ENCODE measurements around the gene TLR2.

TLR2 gene, protein sequence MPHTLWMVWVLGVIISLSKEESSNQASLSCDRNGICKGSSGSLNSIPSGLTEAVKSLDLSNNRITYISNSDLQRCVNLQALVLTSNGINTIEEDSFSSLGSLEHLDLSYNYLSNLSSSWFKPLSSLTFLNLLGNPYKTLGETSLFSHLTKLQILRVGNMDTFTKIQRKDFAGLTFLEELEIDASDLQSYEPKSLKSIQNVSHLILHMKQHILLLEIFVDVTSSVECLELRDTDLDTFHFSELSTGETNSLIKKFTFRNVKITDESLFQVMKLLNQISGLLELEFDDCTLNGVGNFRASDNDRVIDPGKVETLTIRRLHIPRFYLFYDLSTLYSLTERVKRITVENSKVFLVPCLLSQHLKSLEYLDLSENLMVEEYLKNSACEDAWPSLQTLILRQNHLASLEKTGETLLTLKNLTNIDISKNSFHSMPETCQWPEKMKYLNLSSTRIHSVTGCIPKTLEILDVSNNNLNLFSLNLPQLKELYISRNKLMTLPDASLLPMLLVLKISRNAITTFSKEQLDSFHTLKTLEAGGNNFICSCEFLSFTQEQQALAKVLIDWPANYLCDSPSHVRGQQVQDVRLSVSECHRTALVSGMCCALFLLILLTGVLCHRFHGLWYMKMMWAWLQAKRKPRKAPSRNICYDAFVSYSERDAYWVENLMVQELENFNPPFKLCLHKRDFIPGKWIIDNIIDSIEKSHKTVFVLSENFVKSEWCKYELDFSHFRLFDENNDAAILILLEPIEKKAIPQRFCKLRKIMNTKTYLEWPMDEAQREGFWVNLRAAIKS

GRCh38 chr4:153684182-153684970, at the start of gene TLR2:
TLR2 (plus strand) TSS chr4:153684280; CDS start chr4:153702908, 18,628 bp downstream.
- DNase-seq, result peak; percentile 21

DNA sequence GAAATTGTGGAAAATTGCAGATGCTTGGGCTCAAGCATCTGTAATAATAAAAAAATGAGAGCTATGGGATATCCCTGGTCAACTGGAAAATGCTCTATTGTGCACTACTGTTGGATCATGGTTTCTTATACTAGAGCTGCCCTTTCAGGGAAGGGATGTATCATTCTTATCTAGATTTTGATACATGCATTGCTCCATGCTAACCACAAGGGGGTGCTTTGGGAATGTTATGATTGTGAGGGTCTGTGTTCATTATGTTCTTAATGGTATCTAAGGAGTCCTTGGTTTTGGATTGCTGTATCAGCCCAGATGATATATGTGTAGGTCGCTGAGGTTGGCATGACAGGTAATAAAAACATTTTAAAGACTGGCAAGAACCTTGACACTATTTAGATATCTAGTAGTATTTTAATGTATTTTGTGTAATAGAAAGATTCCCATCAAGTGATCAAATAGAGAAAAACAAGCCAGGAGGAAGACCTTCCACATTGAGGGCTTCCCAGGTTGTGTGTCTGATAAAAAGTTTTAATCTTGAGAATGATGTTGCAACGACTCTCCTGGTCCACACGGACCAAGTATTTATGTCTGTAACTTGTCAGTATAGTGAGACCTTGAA, 49.2 kb upstream of the TLR2 start:
- DNase-seq, result no peak

DNA sequence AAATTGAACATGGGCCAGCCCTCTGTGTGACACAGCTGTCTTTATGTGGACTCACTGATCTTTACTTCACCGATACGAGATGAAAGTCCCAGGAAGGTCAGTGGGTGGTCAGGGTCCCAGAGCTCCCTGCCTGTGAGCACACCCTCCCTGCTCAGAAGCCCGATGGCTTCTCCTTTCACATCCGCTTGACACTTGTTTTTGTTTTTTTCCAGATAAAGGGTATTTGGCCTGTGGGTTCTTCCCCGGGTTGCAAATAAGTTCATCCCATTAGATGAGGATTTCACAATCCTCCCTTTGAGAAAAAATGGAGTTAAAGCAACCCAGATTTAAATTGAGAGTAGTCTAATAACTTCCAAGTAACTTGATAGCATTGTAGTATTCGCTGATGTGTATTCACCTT, 48.2 kb upstream of the TLR2 start:
- DNase-seq, result no peak

DNA sequence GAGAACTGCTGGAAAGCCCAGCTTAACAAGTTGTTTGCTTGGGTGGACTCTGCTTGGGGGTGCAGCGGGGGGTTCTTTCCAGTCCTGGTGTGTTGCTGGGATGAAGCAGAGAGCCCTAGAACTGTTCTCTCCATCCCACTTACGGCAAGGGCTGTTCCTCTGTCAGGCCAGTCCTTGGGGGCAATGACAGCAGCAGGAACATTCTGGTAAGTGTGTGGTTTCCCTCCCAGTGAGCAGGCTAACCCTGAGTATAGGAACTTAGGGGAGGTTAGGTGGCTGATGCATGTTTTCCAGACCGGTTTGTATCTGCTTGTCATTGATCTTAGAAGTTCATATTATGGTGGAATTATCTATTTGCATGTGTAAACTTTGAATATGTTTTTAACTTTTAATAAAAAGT, 46.9 kb upstream of the TLR2 start:
- DNase-seq, result no peak

DNA sequence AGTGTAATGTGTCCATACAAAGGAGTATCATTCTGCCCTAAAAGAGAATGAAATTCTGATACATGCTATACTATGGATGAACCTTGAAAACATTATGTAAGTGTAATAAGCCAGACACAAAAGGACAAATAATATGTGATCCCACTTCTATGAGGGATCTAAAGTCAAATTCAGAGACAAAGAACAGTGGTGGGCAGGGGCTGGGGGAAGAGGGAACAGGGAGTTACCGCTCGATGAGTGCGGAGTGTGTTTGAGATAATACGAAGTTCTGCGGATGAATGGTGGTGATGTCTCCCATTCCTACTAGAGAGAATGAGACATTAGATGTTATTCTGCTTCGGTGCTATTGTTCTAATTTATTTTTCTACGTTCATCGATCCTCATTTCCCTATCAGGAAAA, 46.1 kb upstream of the TLR2 start:
- DNase-seq, result no peak

GRCh38 chr4:153638999-153639398, 45.1 kb upstream of the TLR2 start:
- no peak for DNase-seq

GRCh38 chr4:153639833-153640802, 44.0 kb upstream of the TLR2 start:
- no peak for DNase-seq

- DNase-seq, result no peak
Measured at GRCh38 chr4:153641532-153641931, 42.5 kb upstream of the TLR2 start.

DNA sequence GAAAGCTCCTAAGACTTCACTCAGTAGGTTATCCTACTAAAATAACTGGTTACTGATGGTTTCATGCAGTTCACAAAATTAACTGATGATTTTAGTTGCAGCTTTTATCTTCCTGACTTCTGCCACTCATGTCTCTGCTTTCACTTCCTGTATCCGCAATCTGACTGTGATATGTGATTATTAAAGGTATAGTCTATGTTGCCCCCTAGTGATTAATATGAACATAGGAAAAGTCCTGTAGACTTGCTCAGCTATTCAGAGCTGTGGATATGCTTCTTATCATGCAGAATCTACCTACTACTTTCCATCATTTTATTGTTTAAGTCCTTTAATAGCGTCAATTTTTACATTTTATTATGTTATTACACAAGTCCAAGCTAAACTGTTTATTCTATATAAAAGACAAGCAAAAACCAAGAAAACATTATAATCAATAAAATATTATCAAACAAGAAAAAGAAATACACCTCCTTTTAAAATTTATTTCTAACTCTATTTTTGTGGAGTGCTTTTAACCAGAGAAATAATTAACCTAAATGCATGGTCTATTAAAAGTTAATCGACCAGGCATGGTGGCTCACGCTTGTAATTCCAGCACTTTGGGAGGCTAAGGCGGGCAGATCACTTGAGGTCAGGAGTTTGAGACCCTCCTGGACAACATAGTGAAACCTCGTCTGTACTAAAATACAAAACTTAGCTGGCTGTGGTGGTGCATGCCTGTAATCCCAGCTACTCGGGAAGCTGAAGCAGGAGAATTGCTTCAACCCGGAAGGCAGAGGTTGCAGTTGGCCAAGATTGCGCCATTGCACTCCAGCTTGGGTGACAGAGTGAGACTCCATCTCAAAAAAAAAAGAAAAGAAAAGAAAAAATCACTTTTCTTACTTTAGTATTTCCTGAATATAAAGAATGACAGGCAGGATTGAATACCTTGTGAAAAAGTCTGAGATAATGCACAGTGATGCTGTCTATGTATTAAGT, 40.4 kb upstream of the TLR2 start:
- peak; percentile 73 for DNase-seq

DNA sequence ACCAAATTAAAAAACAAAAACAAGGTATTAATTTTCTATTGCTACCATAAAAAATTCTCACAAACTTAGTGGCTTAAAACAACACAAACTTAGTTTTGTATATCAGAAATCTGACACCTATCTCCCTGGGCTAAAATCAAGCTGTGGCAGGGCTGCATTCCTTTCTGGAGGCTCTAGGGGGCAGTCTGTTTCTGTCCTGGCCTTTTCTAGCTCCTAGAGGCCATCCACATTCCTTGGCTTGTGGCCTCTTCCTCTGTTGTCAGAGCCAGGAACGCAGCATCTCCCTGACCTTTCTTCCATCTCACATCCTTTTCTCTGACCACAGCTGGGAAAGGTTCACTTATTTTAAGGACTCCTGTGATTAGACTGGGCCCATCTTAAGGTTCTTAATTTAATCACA, 38.9 kb upstream of the TLR2 start:
- peak; percentile 31 for DNase-seq

DNA sequence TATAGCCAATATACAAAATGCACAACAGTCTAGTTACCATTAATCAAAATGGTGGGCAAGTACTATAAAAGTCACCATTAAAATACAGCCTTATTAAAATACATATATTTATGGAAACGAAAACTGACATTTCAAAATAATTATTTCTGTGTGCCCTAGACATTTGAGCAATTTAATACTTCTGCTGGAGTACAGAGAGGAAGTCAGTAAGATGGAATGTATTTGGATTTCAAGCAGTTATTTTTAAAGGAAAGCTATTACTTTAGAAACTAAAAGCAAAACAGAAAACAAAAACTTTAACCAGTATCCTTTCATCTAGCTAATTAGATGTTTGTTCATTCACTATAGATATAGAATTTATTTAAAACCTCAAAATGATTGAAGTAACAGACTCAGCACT, 37.8 kb upstream of the TLR2 start:
- DNase-seq, result no peak

DNA sequence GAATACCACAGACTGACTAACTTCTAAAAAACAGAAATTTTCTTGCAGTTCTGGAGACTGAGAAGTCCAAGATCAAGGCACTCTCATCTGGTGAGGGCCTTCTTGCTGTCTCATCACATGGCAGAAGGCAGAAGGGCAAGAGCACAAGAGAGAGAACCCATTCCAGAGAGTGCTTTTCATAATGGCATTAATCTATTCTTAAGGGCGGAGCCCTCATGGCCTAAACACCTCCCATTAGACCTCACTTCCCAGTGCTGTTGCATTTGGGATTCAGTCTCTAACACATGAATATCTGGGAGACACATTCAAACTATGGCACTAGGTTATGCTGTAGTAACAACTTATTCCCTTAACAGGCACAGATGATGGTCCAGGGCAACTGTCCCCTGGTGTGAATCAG, 37.1 kb upstream of the TLR2 start:
- no peak for DNase-seq

DNA sequence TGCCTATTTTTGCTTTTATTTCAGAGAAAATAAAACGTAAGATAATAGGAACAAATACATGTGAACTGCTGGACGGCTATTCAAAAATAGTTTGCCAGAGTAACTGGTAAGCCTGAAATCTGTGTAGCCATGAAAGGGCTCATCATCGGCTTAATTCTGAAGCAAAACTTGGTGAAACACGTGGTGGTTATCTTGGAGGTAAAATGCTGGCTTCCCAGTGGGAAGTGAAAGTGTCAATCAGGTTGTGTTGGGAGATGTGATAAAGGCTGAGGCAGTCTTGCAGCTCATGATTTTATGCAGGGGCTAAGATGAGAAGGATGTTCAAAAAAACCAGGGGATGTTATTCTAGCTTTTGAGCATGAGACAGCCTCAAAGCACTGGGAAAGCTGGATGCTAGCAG, 36.1 kb upstream of the TLR2 start:
- no peak for DNase-seq

- peak; percentile 40 for DNase-seq
Measured at GRCh38 chr4:153649572-153649991, 34.5 kb upstream of the TLR2 start.

GRCh38 chr4:153651116-153651515, 33.0 kb upstream of the TLR2 start:
- no peak for DNase-seq

GRCh38 chr4:153651587-153651986, 32.5 kb upstream of the TLR2 start:
- DNase-seq, result peak; percentile 57

DNA sequence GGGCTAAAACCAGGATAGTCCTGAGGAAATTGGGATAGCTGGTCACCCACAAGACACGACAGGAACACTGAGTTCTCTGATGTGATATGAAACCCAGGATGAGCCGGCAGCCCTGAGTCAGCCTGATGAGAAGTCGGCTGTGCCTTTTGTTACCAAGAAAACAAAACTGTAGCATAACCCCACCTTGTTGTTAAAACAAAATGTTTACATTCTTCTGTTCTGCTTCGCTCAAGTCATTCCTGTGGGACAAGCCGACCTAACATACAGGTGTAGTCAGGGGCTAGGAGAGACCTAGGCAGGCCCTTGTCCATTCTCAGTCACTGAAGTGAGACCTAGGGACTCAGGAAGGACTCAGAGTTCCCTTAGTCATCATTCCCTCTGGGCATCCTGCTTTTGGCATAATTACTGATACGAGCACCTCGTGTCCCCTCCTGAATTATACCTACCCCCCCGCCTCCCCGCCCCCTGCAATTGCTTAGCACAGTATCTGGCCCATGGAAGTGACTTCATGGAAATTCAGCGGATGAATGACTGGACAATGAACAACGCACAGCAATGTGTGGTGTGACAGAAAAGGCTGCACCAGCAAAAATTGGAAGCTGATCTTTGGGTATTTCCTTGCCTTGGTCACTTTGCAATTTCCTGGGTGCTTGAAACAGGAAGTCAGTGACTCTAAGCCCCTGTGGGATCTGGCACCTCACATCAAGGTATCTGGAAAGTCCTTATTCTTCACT, 31.9 kb upstream of the TLR2 start:
- no peak for DNase-seq

- no peak for DNase-seq
Measured at GRCh38 chr4:153655002-153655541, 29.0 kb upstream of the TLR2 start.

GRCh38 chr4:153655928-153656327, 28.2 kb upstream of the TLR2 start:
- DNase-seq, result no peak

Measured in activated CD4-positive, alpha-beta T cell treated with anti-CD3 and anti-CD28 coated beads, Interleukin-2, amount 50 U/mL, for 16 hours (primary cell).